Measurements from ENCODE around the gene HNRNPUL1. TPM values are rescaled to one million over a fixed set of nuclear protein-coding genes. Genes with fewer than 3 reads are reported as not detected.

Gene HNRNPUL1
- total and polyA plus RNA-seq, 9 of the 15 experiments (the other 6 are each of a cell fraction or from before 2014, with no cell fraction given): 7.3 to 211 (median 85.0) TPM

GRCh38 chr19:41226053-41226873 is 37.9 kb upstream of the HNRNPUL1 start:
- Histone ChIP-seq H3K4me3 (peak overlapping the region; percentile 40), H3K9me3 (replicated peaks; ENCODE audit: control insufficient read depth, insufficient read depth, low read depth, low read length) (no peaks in the 10 kb centered on the region), H4K20me1 (replicated peaks; ENCODE audit: control insufficient read depth, insufficient read depth, low read length) (no peaks in the 10 kb centered on the region), H2AFZ (ENCODE audit: low read depth, low read length) (peak overlapping the region; percentile 92), H3K36me3 (ENCODE audit: control insufficient read depth, insufficient read depth, low read length) (no peaks in the 10 kb centered on the region), H3K9ac (ENCODE audit: insufficient read depth in 1 of 2, low read depth in 2 of 2, low read length in 2 of 2) (peak overlapping the region; percentile 71 to 89), H3K79me2 (ENCODE audit: control insufficient read depth, insufficient read depth, low read length) (no peaks in the 10 kb centered on the region), H3K9me1 (ENCODE audit: control insufficient read depth, insufficient read depth, low read length) (no peaks in the 10 kb centered on the region), H3K4me2 (ENCODE audit: insufficient read depth, low read length) (peak overlapping the region; percentile 92), H3K27ac (ENCODE audit: extremely low read depth, low read depth, low read length) (peak overlapping the region; percentile 88), H3K4me1 (replicated peaks in 1 of 2; ENCODE audit: control insufficient read depth in 2 of 2, insufficient read depth in 2 of 2, low read length in 2 of 2) (peaks cover 30 to 35% of the 10 kb centered on the region in 2 experiments), H3K27me3 (ENCODE audit: control insufficient read depth in 2 of 2, insufficient read depth in 2 of 2, low read length in 2 of 2) (no peaks in the 10 kb centered on the region; a peak in 1 of 5 replicates)
- no peak for FAIRE-seq
- in situ Hi-C loops (cut with MboI): no loop called here
- intact Hi-C loops (cut with micrococcal nuclease): loop anchor here (5.0 kb wide), 1 partner anchor 36 kb away; the partner anchor contains the start of gene HNRNPUL1
- CTCF ChIA-PET (ENCODE audit: low intra/inter-chr PET ratio): no interaction called here
- WGBS (ENCODE audit: insufficient coverage, low coverage, missing lambda C conversion rate): 11% methylated on average over 34 of the region's 67 CpGs
- peak; percentile 76 to 93 (median 86) for DNase-seq (ENCODE audit: extremely low read depth in 1 of 4, low spot score in 3 of 4)
- no TSS peak for BruUV-seq (replicated peaks)
- ATAC-seq: peak; percentile 82
- POLR2A ChIA-PET: interaction anchor here (0.7 to 1.7 kb wide), 3 partner anchors 18 to 635 kb away, joined by 3 to 6 read pairs (median 6); partner anchors contain the start of gene HNRNPUL1
- TF ChIP-seq ZNF197 (CRISPR knock-in tag; IDR thresholded peaks at IDR 0.05; ENCODE audit: low read depth) (no peak), CCAR2 (IDR thresholded peaks at IDR 0.05; ENCODE audit: low read depth, low read length) (no peak), NFRKB (IDR thresholded peaks at IDR 0.05; ENCODE audit: low read depth) (0 out of 2 replicates have a peak, but pooled peaks have one; percentile 15), PTRF (tag; IDR thresholded peaks at IDR 0.05) (no peak), TAL1 (IDR thresholded peaks at IDR 0.05) (no peak), MECOM (CRISPR knock-in tag; IDR thresholded peaks at IDR 0.05) (no peak), CSDE1 (IDR thresholded peaks at IDR 0.05) (no peak), SOX6 (IDR thresholded peaks at IDR 0.05) (no peak; the same call in 1 of the 2 replicates), PRDM10 (IDR thresholded peaks at IDR 0.05; ENCODE audit: partially characterized antibody) (peak; percentile 2), MTF1 (CRISPR knock-in tag; IDR thresholded peaks at IDR 0.05; ENCODE audit: borderline replicate concordance) (0 out of 2 replicates have a peak, but pooled peaks have one; percentile 30), ZNF766 (CRISPR knock-in tag; conservative IDR thresholded peaks at IDR 0.05) (no peak), DIDO1 (tag; IDR thresholded peaks at IDR 0.05; ENCODE audit: low read depth) (no peak), POLR2B (IDR thresholded peaks at IDR 0.05; ENCODE audit: low read depth, partially characterized antibody) (no peak), SMARCA4 (IDR thresholded peaks at IDR 0.05) (no peak)

Data from K562 (cell line).